NK-92 treated with Interleukin-12 subunit alpha and Interleukin-12 subunit beta, amount 100 ng/mL, for 24 hours (cell line): ENCODE measurements around the gene FBXW7.

Experiments used
- DNase-seq: peaks from one replicate; lab custom pipeline; 2025; lab: John Stamatoyannopoulos, UW

Gene FBXW7

DNA sequence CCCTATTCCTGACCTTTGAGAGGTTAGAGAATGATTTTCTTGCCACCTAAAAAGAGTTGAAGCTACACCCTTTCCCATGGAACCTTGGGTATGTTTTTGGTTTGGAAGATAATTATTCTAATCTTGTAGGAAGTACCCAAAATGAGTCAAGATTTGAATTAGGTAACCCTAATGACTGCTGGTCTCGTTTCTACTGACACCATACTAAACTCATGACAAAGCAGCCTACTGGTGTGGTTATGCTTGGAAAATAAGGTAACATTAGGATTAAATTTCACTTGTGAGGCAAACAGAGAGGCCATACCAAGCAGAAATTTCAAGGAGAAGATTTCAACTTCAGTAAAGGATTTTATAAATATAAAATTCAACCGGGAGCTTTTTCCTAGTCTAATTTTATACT lies 107.9 kb downstream of the FBXW7 start:
- DNase-seq: no peak

DNA sequence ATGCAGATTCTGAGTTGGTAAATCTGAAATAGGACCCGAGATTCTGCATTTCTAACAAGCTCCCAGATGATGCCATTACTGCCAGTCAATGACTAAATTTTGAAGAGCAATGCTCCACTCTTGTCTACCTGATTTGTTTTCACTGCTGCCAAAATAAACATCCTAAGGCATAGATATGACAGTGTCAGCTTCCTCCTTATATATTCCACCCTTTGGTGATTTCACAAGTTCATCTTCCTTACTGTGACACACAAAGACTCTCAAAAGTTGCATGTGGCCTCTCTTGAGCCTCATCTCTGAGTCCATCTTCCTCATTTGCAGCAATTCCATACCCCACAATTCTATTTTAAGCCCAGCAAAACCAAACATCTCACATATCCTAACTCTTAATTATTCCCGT lies 110.9 kb downstream of the FBXW7 start:
- no peak for DNase-seq

DNA sequence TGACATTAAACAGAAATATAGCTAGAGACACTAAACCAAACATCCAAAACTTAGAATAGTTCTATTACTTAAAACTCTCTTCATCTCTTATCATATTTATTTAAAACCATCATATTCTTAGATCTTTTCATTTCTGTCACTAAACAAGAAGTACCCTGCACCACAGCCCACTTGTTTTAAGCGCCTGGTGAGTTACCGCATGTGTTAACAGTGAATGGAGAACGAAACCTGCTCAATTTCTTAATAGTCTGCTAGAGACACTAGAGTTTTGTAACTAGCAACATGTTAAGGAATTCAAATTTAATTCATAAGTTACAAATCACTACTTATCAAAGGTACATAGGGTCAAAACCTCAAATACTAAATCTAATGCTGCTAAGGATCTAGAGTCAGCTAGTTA lies 111.5 kb downstream of the FBXW7 start:
- no peak for DNase-seq

DNA sequence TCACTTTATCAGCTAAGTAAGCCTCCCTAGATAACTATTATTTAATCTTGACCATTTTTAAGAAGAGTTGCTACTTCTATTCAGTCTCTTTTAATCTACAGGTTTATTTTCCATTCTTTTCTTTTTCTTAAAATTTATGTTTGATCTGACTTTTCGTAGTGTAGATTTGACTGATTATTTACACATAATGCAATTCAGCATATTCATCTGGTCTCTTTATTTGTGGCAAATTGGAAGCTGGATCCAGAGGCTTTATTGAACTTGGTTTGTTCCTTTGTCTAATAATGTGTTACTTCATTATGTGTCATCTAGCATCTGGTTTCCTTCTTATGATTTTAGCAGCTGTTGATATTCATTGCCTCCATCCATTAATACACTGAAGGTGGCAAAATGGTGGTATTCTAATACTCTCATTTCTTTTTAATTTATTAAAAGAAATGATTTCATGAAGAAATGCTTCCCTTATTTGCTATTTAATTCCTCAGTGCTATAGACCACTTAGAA lies 113.0 kb downstream of the FBXW7 start:
- no peak for DNase-seq

DNA sequence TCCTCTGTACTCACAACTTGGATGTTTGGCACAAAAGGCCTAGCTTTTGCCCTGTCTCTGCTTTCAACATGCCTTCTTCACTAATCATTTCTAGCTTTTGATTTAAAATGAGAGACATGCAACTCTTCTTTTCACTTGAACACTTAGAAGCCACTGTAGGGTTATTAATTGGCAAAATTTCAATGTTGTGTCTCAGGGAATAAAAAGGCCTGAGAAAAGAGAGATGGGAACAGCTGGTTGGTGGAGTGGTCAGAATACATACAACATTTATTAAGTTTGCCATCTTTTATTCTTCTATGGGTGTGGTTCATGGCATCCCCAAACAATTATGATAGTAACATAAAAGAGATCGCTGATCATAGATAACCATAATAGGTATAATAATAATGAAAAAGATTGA lies 114.3 kb downstream of the FBXW7 start:
- DNase-seq: no peak

DNA sequence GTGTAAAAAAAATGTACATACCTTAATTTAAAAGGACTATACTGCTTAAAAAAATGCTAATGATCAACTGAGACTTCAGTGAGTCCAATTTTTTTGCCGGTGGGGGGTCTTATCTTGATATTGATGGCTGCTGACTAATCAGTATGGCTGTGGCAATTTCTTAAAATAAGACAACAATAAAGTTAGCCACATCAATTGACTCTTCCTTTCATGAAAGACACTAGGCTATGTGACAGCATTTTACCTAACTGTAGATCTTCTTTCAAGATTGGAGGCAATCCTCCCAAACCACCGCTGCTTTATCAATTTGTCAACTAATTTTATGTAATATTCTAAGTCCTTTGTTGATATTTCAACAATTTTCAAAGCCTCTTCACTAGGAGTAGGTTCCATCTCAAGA lies 116.1 kb downstream of the FBXW7 start:
- no peak for DNase-seq

DNA sequence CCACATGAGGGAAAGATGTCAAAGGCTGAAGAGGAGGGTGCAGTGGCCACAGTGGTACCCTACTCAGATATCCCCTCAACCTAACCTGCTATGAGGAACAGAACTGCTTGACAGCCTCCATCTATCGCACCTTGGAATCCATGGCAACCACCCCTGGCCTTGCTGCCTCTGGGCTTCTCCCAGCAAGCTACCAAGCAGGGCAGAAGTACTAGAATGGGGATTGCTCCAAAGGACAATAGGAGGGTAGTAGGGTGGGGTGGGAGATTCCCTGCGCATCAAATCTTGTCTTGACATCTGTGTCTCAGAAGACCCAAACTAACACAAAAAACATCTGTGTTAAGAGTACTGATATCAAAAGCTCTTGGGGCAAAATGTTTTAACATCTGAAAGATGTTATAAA lies 118.2 kb downstream of the FBXW7 start:
- no peak for DNase-seq

DNA sequence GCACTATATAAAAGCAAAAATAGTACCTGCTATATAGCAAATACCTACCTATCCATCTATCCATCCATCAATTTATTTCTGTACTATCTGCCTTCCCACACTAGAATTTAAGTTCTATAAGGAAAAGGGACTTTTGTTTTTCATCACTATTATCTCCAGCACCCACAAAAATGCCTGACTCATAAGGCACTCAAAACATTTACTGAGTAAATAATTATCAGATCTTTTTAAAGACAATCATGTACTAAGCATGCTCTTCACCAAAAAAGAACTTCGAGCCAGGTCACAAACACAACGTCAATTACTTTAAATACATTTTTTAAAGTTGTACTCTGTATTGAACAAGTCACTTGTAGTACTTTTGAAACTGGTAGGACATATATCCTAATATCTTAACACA lies 119.9 kb downstream of the FBXW7 start:
- no peak for DNase-seq

DNA sequence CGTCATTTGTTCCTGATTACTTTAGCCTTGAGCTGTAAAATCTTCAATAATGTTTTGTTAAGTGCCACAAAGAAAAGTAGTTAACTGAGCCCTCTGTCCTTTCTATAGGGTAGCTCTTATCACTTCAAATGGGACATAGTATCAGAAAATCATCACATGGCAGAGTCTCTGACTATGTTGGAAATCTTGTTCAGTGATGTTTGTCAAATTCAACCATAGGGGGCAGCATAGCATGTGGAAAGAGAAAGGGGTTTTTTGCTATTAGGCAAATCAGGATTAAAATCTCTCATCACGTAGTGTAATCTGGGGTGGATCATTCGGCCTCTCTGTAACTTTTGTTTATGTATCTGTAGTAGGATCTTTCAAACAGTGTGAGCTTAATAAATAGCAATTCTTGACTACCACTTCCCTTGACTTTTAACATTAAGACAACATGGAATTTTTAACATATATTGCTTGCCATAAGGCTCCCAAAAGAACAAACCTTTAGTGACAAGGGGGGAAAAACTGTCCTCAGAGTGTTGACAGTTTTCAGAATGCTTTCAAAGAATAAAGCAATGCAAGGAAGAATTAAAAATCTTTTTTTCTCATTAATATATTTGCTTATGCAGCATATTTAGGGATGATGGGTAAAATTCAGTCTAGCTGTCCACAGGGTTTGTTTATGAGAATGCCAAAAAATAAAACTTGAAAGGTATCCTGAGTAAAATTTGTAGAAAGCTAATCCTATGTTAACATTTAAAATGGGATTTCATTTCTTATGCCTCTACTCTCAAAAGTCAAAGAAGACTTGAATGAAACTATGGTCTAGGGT lies 127.2 kb downstream of the FBXW7 start:
- DNase-seq: no peak

DNA sequence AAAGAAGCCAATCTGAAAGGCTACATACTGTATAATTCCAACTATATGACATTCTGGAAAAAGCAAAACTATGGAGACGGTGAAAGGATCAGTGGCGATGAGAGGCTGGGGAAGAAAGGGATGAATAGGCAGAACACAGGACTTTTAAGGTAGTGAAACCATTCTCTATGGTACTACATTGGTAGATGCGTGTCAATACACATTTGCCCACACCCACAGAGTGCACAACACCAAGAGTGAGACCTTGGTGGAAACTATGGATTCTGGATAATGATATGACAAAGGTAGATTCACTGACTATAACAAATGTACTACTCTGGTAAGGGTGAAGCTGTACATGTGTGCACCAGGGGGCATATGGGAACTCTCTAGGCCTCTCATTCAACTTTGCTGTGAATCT lies 134.5 kb downstream of the FBXW7 start:
- DNase-seq: no peak

DNA sequence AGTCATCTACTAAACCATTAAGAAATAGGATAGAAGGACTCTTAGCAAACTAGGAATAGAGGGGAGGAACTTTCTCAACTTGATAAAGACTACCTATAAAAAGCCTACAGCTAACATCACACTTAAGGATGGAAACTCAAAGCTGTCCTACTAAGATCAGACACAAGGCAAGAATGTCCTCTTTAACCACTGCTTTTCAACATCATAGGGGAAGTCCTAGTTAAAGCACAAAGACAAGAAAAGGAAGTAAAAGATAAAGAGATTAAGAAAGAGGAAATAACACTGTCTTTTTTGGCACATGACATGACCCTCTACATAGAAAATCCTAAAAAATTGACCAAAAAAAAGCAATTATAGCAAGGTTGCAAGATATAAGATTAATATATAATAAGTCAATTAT lies 136.6 kb downstream of the FBXW7 start:
- no peak for DNase-seq

DNA sequence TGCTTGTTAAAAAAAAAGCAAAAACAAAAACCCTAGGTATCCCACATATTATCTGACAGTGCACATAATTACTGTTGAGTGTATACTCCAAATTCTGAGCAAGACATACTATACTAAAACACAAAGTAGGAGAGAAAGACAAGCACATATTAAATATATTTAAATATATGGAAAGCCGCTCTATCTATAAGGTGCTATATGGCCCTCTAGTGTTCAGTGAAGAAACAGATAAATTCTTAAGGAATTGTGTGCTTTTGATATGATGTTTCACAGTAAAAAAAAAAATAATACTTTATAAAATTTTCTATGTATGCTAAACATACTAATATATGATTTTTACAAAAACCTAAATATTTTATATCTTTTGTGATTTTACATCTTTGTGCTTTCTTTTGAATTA lies 137.8 kb downstream of the FBXW7 start:
- DNase-seq: no peak

DNA sequence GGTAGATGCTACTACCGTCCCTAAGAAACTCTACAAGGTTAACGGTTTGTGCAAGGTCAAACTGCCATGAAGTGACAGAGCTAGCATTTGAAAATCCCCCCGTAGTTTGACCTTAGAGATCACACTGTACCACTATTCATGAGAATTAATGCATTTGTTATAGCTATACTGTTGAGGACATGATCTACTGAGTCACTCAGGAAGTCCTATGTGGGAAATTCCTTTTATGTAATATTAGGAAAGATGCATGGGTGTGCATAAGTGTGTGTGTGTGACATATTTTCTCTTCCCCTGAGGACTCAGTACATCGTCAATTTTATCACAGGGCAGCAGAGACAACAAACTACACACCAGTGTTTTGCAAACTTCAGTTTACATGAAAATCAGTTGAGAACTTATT lies 141.1 kb downstream of the FBXW7 start:
- DNase-seq: no peak

DNA sequence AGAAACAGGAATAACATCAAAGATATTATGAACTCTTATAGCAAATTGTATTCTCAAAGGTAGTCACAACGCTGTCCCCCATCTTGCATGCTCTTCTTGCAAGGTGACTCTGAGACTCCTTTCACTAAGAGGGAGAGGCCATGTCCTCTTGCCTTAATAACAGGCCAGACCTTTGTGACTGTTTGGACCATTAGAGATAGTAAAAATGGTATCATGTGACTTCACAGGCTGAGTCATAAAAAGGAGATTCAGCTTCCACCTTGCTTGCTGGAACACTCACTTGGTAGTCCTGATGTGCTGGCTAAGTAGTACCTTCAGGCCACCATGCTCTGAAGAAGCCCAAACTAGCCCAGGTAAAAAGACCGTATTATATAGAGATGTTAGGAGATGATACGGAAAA lies 143.8 kb downstream of the FBXW7 start:
- DNase-seq: no peak

DNA sequence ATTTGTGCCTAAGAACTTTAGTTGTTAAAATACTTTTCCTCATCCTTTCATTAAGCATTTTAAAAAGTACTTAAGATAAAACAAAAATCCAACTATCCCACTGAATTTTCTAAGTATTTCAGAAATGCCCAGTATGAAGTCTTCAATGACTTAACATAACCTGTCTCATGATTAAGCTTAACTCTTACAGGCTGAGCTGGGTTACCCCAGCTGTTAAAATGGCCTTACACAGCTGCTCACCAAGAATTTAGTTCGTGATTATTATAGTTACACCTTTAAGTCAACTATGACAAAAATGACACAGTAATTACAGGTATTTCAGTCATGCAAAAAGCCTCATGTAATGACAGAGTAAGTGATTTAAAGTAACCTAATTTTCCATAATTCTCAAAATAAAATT lies 145.7 kb downstream of the FBXW7 start:
- DNase-seq: no peak

DNA sequence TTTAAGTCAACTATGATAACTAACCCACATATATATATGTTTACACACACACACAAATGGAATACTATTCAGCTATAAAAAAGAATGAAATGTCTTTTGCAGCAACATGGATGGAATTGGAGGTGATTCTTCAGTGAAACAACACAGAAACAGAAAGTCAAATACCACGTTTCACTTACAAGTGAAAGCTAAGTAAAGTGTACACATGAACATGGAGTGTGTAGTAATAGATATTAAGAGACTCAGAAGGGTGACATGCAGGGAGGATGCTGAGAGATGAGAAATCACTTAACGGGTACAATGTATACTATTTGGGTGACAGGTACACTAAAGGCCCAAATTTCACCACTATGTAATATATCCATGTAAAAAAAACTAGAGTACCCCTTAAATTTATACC lies 146.5 kb downstream of the FBXW7 start:
- no peak for DNase-seq

DNA sequence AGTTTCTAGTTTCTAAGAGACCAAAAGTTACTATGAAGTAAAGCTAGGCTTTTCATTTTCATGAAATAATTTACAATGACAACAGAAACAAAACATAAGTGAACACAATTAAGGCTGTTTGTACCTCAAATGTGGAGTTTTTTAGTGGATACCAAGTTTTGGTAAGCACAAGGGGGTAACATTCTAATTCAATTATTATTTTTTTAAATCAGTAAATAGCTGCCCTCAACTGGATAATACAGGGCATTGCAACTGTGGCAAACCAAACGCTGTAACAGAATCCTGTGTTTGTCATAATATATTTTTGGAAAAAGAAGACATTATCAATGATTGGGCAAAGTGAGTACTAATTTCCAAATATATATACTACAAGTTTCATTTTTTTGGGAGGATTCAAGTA lies 150.3 kb downstream of the FBXW7 start:
- DNase-seq: no peak

DNA sequence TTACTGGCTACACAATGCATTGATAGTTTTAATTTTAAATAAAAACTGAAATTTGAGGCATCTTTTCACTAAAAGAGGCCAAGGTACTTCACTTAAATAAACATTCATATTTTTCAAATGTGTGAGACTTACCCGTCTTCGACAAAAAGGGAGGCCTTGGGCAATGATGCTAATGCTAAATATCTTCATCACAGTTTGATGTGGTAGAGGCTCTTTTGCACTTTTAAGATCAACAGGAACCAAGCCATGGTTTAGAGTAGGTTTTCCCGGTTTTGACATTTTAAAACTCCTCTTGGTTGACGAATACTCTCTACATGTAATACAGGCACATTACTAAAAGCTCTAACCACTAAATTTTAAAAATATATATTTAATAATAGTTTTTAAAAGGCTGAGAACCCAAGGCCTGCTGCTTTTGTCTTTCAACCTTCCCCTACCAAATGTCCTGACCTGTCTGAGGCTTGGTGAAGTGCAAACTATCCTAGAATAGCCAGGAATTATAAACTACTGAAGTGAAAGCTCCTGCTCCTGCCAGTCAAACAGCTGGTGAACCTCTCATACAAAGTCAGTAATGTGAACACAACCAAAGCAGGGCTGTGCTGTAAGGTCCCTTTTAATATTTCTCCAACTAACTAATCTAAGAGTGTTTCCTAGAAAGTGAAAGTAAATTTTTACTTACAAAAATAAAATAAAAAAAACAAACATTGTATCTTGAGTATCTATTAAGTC lies 153.7 kb downstream of the FBXW7 start:
- DNase-seq: no peak

DNA sequence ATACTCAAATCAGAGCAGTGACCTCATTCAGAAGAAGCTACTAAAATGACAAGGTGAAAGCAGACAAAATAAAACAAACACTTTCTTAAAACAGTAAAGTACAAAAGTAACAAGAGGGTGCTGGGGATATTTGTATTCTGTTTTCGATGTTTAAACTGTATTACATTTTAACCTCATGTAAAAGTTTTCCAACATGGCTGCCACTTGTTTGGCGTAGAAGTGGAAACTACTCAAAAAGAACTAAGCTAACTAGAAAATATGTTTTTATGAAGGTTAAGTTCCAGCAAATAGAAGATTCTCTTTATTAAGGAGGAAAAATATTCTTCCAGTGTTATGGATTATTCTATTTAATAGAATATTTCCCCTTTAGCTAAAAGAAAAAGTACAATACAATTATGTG lies 155.0 kb downstream of the FBXW7 start:
- DNase-seq: no peak

DNA sequence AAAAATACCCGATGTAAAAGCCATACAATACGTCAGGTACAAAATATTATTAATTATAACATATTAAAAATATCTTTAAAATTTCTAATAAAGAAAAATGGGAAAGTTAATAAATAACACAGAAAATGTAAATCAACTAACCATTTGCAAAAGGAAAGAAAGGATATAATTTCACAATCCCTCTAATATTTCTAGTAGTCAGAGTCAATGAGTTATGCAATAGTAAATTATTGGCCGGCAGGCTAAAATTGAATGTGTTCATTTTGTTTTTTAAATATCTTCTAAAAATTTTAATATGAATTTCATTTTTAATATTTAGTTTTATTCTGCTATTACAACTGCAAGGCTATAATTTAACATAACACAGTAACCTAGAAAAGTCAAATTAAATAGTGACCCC lies 155.7 kb downstream of the FBXW7 start:
- no peak for DNase-seq

DNA sequence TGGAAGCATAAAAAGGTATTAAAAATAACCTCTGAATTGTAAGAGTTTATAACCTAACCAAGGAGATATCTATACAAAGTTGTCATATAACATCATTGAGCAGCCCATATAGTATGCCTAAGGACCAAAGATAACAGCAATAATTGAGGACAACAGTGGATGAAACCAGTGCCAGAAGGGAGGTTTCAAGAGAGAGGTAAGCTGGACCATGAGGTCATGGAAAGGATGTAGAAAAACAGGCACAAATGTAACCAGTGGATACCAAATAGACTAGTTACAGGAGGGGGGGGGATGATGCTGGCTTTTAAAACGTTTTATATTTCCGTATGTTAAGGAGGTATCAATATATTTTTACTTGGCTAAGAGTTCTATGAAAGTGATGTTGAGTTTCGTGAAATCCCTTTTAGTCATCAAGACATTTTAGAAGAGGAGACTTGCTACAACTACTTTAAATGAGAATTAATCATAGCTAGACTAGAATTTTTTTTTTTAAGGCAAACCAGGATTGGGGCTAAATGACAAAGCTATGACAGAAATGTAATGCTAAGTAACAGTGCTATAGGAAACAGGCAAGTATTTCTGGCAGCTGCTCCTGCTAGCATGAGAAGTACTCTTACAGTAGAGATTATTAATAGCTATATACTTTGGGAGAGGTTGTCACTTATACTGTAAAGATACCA lies 161.1 kb downstream of the FBXW7 start:
- DNase-seq: no peak

DNA sequence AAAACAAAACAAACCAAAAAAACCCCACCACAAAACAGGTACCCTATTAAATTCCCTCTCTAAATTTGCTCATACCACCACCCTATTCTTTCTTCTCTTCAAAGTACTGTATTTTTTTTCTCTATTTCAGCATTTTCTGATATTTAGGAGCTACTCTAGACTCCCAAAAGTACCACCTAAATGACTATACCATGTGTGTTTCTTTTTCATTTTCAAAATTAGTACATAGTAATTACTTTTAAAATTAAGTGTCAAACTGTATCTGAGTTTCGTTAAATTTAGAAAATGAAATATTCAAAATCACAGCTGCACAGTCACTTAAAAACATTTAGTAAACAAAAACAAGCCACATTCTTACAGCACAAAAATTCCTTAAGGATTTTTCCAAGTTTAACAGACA lies 161.7 kb downstream of the FBXW7 start:
- no peak for DNase-seq

DNA sequence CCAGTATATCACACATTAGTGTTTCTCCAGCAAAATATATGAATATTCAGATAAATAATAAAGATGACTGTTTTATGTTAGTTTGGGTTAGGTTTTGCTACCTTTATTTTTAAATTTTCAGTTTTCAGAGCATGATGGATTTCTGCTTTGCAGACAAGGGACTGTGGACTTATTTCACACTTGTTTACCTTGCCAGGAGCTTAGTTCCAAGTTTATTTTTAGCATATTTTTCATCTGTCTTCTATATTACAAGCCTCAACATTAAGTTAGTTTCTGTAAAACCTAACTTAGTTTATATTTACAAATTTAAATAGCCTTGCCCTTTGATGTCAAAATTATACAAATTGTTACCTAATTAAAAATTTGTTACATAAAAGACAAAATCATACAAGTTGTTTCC lies 163.4 kb downstream of the FBXW7 start:
- DNase-seq: no peak
